ENCODE data around the gene CNTN3.

GRCh38 chr3:74646094-74646493, 31.6 kb upstream of the CNTN3 start:
- TF ChIP-seq POLR2A (IDR thresholded peaks at IDR 0.05), result no peak
- no peak for TF ChIP-seq CTCF (IDR thresholded peaks at IDR 0.05 in 8 of 11, conservative IDR thresholded peaks at IDR 0.05 in 3 of 11)
- no peak for TF ChIP-seq POLR2AphosphoS5 (IDR thresholded peaks at IDR 0.05)

Measured in spleen (tissue), 7 donors.